ENCODE results near the gene RASSF5. TPM values are rescaled to one million over a fixed set of nuclear protein-coding genes. Genes with fewer than 3 reads are reported as not detected.

The RASSF5 gene
- total and polyA plus RNA-seq, 2 donors (not counting 1 experiment from before 2014, with no cell fraction given) = 69.7 to 146 TPM

- Histone ChIP-seq H3K27ac (ENCODE audit: low read length in 2 of 2) (peak overlapping the region in 1 of 2 donors; percentile 67), H3K9me3 (ENCODE audit: control extremely low read depth in 1 of 3, control insufficient read depth in 2 of 3, insufficient read depth in 1 of 3, low read length in 2 of 3) (no peaks in the 10 kb centered on the region), H4K20me1 (ENCODE audit: control insufficient read depth, insufficient read depth, low read length, poor library complexity, severe bottlenecking) (peaks cover 13% of the 10 kb centered on the region), H3K27me3 (replicated peaks in 1 of 4; ENCODE audit: control extremely low read depth in 1 of 4, control insufficient read depth in 3 of 4, insufficient read depth in 4 of 4, low read length in 3 of 4) (no peaks in the 10 kb centered on the region), H3K4me2 (replicated peaks; ENCODE audit: low read depth, low read length, poor library complexity, severe bottlenecking) (peak overlapping the region; percentile 43), H3K4me3 (ENCODE audit: control extremely low read depth in 1 of 5, extremely low read depth in 1 of 5, insufficient read depth in 1 of 5, low read depth in 2 of 5, low read length in 4 of 5) (no peak overlapping the region), H3K36me3 (replicated peaks in 1 of 2; ENCODE audit: control extremely low read depth in 1 of 2, control insufficient read depth in 1 of 2, extremely low read depth in 1 of 2, insufficient read depth in 2 of 2, low read length in 1 of 2) (peaks cover 0 to 18% of the 10 kb centered on the region in 2 experiments), H3K4me1 (ENCODE audit: control insufficient read depth in 2 of 2, insufficient read depth in 2 of 2, low read length in 2 of 2) (peaks cover 32 to 37% of the 10 kb centered on the region in 2 donors), H2AFZ (ENCODE audit: insufficient read depth, low read depth, low read length, poor library complexity, severe bottlenecking) (no peak overlapping the region), H3K79me2 (ENCODE audit: control insufficient read depth, insufficient read depth, low read length) (no peaks in the 10 kb centered on the region), H3K9ac (ENCODE audit: low read length) (no peak overlapping the region)
- H3K4me3 Mint-ChIP-seq = no peak overlapping the region
- 76% methylated on average over 2 of the region's 3 CpGs for WGBS (ENCODE audit: insufficient coverage)
- CTCF ChIA-PET = interaction anchor here (0.6 to 4.7 kb wide), 5 partner anchors 18 to 944 kb away, joined by 3 to 32 read pairs (median 6); no protein-coding TSS in a partner anchor
- H3K9me3 Mint-ChIP-seq (ENCODE audit: insufficient read depth) = no peaks in the 10 kb centered on the region
- peak overlapping the region; percentile 46 for H3K27ac Mint-ChIP-seq
- ATAC-seq (ENCODE audit: low read depth) = no peak
- no peaks in the 10 kb centered on the region for H3K27me3 Mint-ChIP-seq
- peaks cover 43% of the 10 kb centered on the region for H3K4me1 Mint-ChIP-seq
- DNase-seq = no peak
- intact Hi-C loops (cut with micrococcal nuclease) = loop anchor here (5.0 to 10.0 kb wide), 2 partner anchors 65 to 487 kb away; no protein-coding TSS in a partner anchor
- POLR2A ChIA-PET = no interaction called here
- TF ChIP-seq CTCF (IDR thresholded peaks at IDR 0.05) (no peak), EZH2 (IDR thresholded peaks at IDR 0.05; ENCODE audit: borderline replicate concordance, insufficient read depth, low read depth, low read length, poor library complexity, severe bottlenecking) (no peak)
Observed at GRCh38 chr1:206497774-206498173, 9.6 kb upstream of the RASSF5 start.

GRCh38 chr1:206498685-206499084 is 8.6 kb upstream of the RASSF5 start:
- WGBS (ENCODE audit: insufficient coverage) = 75% methylated on average over 2 of the region's 2 CpGs
- H3K9me3 Mint-ChIP-seq (ENCODE audit: insufficient read depth) = no peaks in the 10 kb centered on the region
- no peak overlapping the region for H2AFZ ChIP-seq (ENCODE audit: insufficient read depth, low read depth, low read length, poor library complexity, severe bottlenecking)
- CTCF ChIA-PET = interaction anchor here (1.1 to 4.7 kb wide), 6 partner anchors 21 to 168 kb away, joined by 3 to 32 read pairs (median 5); partner anchors contain the start of gene EIF2D
- peaks cover 0 to 9% of the 10 kb centered on the region in 2 experiments for H3K36me3 ChIP-seq (replicated peaks in 1 of 2; ENCODE audit: control extremely low read depth in 1 of 2, control insufficient read depth in 1 of 2, extremely low read depth in 1 of 2, insufficient read depth in 2 of 2, low read length in 1 of 2)
- DNase-seq (no peak), ATAC-seq (ENCODE audit: low read depth) (no peak)
- H4K20me1 ChIP-seq (ENCODE audit: control insufficient read depth, insufficient read depth, low read length, poor library complexity, severe bottlenecking) = peaks cover 13% of the 10 kb centered on the region
- intact Hi-C loops (cut with micrococcal nuclease) = loop anchor here (5.0 to 10.0 kb wide), 2 partner anchors 64 to 486 kb away; no protein-coding TSS in a partner anchor
- no peaks in the 10 kb centered on the region for H3K9me3 ChIP-seq (ENCODE audit: control extremely low read depth in 1 of 3, control insufficient read depth in 2 of 3, insufficient read depth in 1 of 3, low read length in 2 of 3)
- H3K27ac ChIP-seq (ENCODE audit: low read length in 2 of 2) = peak overlapping the region in 1 of 2 donors; percentile 23
- no peaks in the 10 kb centered on the region for H3K27me3 Mint-ChIP-seq
- no peak for TF ChIP-seq EZH2 (IDR thresholded peaks at IDR 0.05; ENCODE audit: borderline replicate concordance, insufficient read depth, low read depth, low read length, poor library complexity, severe bottlenecking)
- no peak for TF ChIP-seq CTCF (IDR thresholded peaks at IDR 0.05)
- no peaks in the 10 kb centered on the region for H3K79me2 ChIP-seq (ENCODE audit: control insufficient read depth, insufficient read depth, low read length)
- H3K4me1 ChIP-seq (ENCODE audit: control insufficient read depth in 2 of 2, insufficient read depth in 2 of 2, low read length in 2 of 2) = peaks cover 32 to 37% of the 10 kb centered on the region in 2 donors
- H3K4me3 Mint-ChIP-seq = no peak overlapping the region
- peaks cover 41% of the 10 kb centered on the region for H3K4me1 Mint-ChIP-seq
- H3K4me2 ChIP-seq (replicated peaks; ENCODE audit: low read depth, low read length, poor library complexity, severe bottlenecking) = no peak overlapping the region
- no peak overlapping the region for H3K27ac Mint-ChIP-seq
- H3K9ac ChIP-seq (ENCODE audit: low read length) = no peak overlapping the region
- H3K4me3 ChIP-seq (ENCODE audit: control extremely low read depth in 1 of 5, extremely low read depth in 1 of 5, insufficient read depth in 1 of 5, low read depth in 2 of 5, low read length in 4 of 5) = no peak overlapping the region
- POLR2A ChIA-PET = no interaction called here
- H3K27me3 ChIP-seq (replicated peaks in 1 of 4; ENCODE audit: control extremely low read depth in 1 of 4, control insufficient read depth in 3 of 4, insufficient read depth in 4 of 4, low read length in 3 of 4) = no peaks in the 10 kb centered on the region

All from B cell (primary cell).